GM12801 (cell line): ENCODE results near the gene AMZ1.

ENCODE experiments used
- TF ChIP-seq, protein P1 (sequence below): IDR thresholded peaks from one replicate; pipeline ENCODE4 v1.5.1; 2011; ENCODE audit warnings: control low read depth; ENCODE audit not compliant: insufficient read length; ENCODE audit errors: extremely low read depth

The AMZ1 gene

DNA sequence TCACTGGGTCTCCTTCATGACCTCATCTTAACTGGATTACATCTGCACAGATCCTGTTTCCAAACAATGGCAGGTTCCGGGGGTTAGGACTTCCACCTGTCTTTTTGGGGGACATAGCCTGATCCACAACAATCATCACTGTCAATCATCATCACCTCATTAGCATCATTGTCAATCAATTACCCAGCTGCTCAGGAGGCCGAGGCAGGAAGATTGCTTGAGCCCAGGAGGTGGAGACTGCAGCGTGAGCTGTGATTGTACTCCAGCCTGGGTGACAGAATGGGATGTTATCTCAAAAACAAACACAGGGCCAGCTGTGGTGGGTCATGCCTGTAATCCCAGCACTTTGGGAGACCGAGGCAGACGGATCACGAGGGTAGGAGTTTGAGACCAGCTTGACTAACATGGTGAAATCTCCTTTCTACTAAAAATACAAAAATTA lies 18.7 kb downstream of the AMZ1 start:
- TF ChIP-seq, protein P1, sequence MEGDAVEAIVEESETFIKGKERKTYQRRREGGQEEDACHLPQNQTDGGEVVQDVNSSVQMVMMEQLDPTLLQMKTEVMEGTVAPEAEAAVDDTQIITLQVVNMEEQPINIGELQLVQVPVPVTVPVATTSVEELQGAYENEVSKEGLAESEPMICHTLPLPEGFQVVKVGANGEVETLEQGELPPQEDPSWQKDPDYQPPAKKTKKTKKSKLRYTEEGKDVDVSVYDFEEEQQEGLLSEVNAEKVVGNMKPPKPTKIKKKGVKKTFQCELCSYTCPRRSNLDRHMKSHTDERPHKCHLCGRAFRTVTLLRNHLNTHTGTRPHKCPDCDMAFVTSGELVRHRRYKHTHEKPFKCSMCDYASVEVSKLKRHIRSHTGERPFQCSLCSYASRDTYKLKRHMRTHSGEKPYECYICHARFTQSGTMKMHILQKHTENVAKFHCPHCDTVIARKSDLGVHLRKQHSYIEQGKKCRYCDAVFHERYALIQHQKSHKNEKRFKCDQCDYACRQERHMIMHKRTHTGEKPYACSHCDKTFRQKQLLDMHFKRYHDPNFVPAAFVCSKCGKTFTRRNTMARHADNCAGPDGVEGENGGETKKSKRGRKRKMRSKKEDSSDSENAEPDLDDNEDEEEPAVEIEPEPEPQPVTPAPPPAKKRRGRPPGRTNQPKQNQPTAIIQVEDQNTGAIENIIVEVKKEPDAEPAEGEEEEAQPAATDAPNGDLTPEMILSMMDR: no peak

DNA sequence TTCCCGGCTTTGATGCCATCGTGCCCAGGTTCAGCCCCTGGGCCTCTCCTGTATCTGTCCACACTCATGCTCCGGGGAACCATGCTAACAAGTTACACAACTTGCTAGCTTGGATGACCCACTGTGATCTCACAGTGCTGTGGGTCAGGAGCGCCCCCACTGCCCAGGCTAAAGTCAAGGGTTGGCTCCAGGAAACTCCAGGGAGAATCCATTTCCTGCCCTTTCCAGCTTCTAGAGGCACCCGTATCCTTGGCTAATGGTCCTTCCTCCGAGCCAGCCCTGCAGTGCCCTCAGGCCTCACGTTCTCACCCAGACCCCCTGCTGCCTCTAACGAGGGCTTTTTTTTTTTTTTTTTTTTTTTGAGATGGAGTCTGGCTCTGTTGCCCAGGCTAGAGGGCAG lies 19.5 kb downstream of the AMZ1 start:
- TF ChIP-seq, protein P1: no peak

GRCh38 chr7:2708041-2708440 lies 20.0 kb downstream of the AMZ1 start:
- TF ChIP-seq, protein P1: no peak

GRCh38 chr7:2708547-2709310 lies 20.7 kb downstream of the AMZ1 start:
- TF ChIP-seq, protein P1: no peak

GRCh38 chr7:2709553-2710285 lies 21.7 kb downstream of the AMZ1 start:
- TF ChIP-seq, protein P1: peak; percentile 72

DNA sequence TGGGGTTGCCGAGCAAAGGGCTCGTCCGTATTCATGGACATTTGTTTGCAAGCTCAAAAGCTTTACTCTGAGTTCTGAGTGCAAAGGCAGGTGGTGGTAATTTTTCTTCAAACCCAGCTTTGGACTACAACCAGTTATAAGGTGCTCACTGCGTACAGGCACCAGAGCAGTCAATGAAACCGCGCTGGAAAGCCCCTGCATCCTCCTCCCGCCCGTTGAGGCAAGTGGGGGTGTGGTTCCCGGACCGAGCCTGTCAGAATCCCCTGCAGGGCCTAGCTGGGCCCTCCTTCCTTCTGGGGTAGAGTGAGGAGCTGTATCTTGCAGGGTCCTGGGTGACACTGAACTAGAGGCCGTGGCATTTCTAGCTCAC lies 22.3 kb downstream of the AMZ1 start:
- TF ChIP-seq, protein P1: no peak

GRCh38 chr7:2710901-2711551 lies 23.0 kb downstream of the AMZ1 start:
- TF ChIP-seq, protein P1: no peak
